GDM1 (cell line): ENCODE measurements around the gene CYP19A1.

ENCODE experiments used
- DNase-seq: peaks from one replicate; lab custom pipeline; 2025; lab: John Stamatoyannopoulos, UW

CYP19A1 gene

GRCh38 chr15:51322621-51323296, 15.6 kb downstream of the CYP19A1 start:
- no peak for DNase-seq

- DNase-seq: no peak
Measured at GRCh38 chr15:51321316-51321715, 17.1 kb downstream of the CYP19A1 start.

- DNase-seq: no peak
Measured at GRCh38 chr15:51320843-51321242, 17.6 kb downstream of the CYP19A1 start.

GRCh38 chr15:51319539-51319938, 18.9 kb downstream of the CYP19A1 start:
- no peak for DNase-seq

GRCh38 chr15:51318382-51319150, 19.8 kb downstream of the CYP19A1 start:
- DNase-seq: no peak

- DNase-seq: no peak
Measured at GRCh38 chr15:51316636-51317035, 21.8 kb downstream of the CYP19A1 start.

GRCh38 chr15:51315726-51316125, 22.7 kb downstream of the CYP19A1 start:
- DNase-seq: no peak

- no peak for DNase-seq
Measured at GRCh38 chr15:51314391-51315337, 23.7 kb downstream of the CYP19A1 start.

GRCh38 chr15:51313644-51314280, 24.6 kb downstream of the CYP19A1 start:
- no peak for DNase-seq

- DNase-seq: no peak
Measured at GRCh38 chr15:51313074-51313393, 25.4 kb downstream of the CYP19A1 start.

GRCh38 chr15:51312166-51313073, 26.0 kb downstream of the CYP19A1 start:
- no peak for DNase-seq

- DNase-seq: no peak
Measured at GRCh38 chr15:51311510-51311909, 26.9 kb downstream of the CYP19A1 start.

GRCh38 chr15:51310064-51310463, 28.3 kb downstream of the CYP19A1 start:
- no peak for DNase-seq

- DNase-seq: no peak
Measured at GRCh38 chr15:51307811-51308210, 30.6 kb downstream of the CYP19A1 start.

GRCh38 chr15:51307325-51307724, 31.1 kb downstream of the CYP19A1 start:
- DNase-seq: no peak

GRCh38 chr15:51303462-51303980, 34.9 kb downstream of the CYP19A1 start:
- DNase-seq: no peak

- DNase-seq: no peak
Measured at GRCh38 chr15:51302480-51302879, 35.9 kb downstream of the CYP19A1 start.

- no peak for DNase-seq
Measured at GRCh38 chr15:51299187-51300015, 39.0 kb downstream of the CYP19A1 start.

GRCh38 chr15:51298620-51299019, 39.8 kb downstream of the CYP19A1 start:
- no peak for DNase-seq

- no peak for DNase-seq
Measured at GRCh38 chr15:51290720-51291119, 47.7 kb downstream of the CYP19A1 start.
